ENCODE data around the gene SOX13.

The SOX13 gene

DNA sequence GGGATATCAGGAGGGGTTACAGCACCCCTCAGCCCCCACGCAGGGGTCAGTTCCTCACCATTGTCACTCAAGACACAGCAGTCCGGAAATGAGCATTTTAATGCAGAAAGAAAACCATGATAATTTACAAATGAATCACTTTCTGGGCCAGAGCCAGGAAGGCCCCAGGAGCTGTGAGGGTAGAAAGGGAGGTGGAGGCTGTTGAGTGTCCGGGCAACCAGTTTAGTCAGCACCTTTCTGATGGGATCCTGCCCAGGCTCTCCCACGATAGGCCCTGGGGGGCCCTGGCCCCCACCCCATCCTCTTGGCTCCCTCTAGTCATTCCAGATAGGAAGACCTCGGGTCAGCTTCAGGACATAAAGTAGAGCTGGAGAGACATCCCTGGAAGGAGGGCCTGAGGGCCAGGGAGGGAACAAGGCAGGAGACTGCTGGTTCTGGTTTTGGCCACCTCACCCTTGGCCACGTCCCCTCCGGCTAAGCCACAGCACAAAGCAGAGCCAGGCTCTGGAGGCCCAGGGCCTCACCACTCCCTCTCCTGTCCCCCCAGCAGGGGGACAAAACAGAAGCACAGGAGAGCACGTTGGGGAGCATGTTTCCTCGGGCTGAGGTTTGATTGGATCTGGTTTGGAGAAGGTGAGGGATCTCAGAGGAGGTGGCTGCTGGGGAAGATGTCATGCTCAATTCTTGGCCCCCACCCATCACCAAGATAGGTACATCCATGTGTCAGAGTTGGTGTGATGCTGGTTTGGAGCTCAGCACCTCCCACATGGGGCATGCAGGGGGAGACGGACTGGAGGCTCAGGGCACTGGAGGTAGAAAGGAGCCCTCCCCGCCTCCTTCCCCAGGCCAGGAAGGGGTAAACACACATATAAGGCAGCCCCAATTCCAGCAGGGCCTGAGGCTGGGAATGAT lies 58.3 kb downstream of the SOX13 start:
- no peak for DNase-seq (ENCODE audit: low spot score)

DNA sequence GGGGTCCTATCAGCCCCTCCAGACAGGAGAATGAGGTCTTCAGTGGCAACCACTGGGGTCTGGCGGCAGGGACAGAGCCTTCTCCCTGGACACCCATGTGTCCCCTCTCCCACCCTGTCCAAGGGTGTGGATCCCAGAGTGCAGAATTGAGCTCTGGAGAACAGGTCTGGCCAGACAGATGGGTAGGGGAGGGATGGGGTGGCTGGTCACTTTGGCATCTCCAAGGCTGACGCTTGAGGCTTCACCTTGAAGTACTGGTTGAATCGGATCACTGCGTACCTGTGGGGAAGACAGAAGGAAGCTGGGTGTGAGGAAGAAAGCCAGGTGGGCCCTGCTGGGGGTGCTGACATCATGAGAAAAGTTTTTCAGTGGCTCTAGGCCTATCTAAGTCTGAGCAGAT lies 59.1 kb downstream of the SOX13 start:
- DNase-seq (ENCODE audit: low spot score) = no peak

DNA sequence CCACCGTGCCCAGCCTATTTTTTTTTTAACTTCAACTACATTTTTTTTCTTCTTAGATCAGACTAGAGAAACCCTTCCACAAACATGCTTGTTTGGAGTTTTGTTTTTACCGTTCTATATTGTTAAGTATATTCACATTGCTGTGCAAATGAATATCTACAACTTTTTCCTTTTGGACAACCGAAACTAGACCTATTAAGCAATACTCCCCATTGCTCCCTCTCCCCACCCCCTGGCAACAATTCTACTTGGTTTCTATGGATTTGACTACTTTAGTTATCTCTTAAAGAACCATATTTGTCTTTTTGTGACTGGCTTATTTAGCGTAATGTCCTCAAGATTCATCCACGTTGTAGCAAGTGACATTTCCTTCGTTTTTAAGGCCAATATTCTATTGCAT lies 59.8 kb downstream of the SOX13 start:
- no peak for DNase-seq (ENCODE audit: low spot score)

DNA sequence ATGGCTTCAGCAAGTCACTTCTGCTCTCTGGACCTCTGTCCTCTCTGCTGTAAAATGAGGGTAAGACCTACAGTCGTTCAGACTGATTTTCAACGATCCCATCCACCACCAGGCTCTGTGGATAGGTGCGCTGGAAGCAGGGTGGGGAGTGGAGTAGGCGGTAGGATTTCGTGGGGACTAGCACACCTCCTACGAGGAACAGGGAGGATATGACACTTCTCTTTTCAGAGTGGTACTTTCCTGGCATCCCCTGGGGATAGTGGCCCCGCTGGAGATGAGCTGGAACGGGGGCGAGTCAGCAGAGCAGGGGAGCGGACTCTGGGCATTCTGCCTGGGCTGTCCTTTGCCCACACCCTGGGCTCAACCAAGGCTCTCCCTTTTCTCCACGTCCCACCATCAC lies 61.2 kb downstream of the SOX13 start:
- DNase-seq (ENCODE audit: low spot score) = no peak

DNA sequence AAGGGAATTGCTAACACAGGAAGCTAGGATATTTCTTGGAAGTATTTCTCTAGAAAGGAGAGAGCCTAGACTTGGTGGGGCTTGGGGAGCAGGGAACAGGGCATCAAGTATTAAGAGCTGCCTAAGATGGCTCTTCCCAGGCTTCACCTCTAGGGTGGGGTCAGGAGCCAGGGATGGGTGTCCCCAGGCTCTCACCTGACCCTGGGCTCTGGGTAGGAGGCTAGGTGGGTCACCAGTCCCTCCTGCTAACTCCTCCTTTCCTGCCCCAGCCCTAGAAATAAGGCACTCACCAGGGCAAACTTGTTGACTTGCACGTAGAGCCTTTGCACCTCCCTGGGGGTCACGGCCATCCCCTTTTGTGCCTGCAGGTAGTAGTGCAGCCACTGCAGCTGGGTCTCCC lies 63.9 kb downstream of the SOX13 start:
- DNase-seq (ENCODE audit: low spot score) = no peak

DNA sequence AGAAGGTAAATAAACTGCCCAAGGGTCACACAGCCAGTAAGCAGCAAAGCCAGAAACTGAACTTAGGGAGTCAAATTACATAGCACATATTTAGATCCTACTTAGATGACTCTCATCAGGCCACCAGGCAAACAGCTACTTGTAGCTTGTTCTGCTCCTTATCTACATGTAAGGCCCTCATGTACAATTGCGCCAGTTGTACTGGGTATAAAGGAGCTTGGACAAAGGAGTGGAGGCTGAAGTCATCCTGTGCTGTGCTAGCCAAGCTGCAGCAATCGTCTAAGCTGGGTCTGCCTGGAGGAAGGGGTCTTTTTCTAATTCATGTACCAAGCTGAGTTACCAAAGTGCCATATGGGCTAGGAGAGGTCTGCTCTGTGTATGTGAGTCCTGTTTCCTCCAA lies 66.2 kb downstream of the SOX13 start:
- no peak for DNase-seq (ENCODE audit: low spot score)

DNA sequence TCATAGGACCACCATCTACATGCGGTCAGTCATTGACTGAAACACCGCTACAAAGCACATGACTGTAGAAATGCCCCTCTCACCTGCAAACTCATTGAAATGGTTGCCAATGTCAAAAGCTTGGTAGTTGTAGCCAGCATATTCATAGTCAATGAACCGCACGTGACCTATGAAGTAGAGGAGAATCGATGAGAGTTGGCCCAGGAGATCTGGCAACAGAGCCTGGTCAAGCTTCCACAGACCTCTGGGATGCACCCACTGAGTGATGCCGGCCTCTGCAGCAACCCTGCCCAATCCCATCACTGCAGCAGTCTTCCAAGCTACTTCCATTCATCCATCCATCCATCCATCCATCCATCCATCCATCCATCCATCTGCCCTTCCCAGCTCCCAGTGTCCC lies 67.0 kb downstream of the SOX13 start:
- DNase-seq (ENCODE audit: low spot score) = no peak

DNA sequence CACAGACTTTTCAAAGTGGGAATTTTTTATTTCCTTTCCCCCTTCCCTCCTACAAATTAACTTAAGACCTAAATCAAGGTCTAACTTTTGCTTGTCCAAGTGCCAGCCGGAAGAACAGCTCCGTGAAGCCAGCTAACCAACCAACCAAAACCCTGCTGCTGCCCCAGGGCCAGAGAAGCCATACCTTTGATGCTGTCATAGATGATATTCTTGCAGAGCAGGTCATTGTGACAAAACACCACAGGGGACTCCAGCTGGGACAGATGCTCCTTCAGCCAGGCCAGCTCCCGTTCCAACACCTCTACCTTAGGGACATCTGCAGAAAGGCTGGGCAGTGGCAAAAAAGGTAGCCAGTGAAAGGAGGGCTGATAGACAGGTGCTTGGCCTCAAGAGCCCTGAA lies 68.2 kb downstream of the SOX13 start:
- no peak for DNase-seq (ENCODE audit: low spot score)

DNA sequence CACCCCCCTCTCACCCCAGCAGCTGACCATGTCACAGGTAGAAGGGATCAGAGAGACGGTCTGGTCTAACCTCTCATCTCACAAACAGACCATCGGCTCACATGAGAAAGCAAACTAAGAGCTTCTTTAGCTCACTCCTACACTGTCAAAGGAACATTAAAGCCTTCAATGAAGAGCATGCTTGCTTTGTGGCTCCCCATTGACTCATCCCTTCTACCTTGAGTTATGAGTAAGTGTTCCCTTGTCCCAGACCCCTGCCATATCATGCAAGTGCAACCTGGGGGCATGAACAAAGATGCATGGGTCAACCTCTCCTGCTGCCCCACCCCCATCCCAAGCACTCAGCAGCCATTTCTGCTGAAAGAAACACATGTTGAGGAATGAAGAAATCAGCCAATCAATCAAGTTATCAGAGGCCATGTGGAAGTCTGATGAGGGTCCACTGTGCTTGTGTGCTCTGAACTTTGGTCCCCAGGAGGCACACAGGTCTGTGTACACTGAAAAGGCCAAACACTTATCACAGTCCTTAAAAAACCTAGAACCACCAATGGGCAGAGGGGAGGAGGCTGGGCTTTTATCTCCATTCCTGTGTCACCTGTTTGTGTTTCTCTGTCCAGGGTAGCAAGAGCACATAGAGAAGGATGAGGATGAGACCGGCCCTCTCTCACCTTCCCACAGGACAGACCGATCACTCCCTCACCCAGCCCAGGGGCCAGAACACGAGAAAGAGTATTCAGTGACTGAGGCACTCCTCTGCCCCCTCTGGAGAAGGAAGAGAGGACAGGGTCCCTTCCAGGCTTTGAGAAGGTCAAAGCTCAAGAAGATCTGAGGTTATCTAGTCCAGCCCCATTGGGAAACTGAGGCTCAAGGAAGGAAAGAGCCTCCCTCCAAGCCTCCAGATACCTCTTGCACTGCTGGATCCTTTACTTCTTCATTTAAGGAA lies 69.4 kb downstream of the SOX13 start:
- no peak for DNase-seq (ENCODE audit: low spot score)

DNA sequence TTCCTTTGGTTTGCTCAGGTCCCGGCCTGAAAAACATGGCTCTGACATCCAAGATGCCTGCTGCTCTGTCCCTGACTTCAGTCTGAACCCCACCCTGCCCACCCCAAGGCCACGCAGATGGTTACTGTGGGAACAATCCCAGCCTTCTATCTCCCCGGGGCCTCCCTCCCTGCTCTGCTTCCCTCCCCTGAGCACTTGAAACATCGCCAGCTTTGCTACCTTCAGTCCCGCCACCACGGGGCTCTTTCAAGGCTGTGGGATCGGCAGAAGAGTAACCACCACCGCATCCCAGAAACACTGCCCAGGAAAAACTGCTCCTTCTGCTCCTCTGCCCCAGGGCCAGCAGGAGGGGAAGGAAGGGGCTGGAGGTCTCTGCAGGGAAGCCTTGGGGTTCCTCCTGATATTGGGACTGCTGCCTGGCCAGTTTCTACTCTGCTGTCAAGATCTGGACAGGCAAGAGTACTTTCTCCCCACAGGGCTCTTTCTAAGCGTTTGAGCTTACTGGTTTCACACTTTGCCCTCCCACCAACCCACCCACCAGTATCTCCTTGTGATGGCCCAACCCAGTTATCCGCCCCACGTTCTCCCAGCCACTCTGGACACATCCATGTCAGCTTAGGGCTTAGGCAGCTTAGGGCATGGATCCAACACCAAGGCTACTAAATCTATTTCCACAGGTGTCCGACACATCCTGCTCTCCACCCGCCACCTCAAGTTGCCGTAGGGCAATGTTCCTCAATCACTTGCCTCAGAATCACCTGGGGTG lies 70.5 kb downstream of the SOX13 start:
- no peak for DNase-seq (ENCODE audit: low spot score)

DNA sequence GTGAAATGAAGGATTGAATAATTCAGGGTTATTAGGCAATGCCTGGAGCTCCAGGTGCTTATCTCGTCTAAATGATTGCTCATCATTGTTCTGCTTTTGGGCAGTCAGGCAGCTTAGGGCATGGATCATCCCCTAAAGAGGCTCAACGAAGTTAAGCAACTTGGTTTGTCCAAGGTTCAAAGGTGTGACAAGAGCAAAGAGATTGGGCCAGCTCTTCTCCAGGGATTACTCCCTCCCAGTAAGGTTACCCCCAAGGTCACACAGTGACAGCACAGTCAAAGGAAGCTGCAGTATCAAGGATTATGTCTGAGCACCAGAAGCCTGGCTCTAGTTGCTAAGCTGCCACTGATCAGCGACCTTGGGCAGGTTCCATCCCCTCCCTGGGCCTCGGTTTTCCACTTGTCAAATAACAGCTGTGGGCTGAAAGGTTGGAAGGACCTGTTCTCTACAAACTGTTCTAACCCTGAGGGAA lies 72.2 kb downstream of the SOX13 start:
- no peak for DNase-seq (ENCODE audit: low spot score)

DNA sequence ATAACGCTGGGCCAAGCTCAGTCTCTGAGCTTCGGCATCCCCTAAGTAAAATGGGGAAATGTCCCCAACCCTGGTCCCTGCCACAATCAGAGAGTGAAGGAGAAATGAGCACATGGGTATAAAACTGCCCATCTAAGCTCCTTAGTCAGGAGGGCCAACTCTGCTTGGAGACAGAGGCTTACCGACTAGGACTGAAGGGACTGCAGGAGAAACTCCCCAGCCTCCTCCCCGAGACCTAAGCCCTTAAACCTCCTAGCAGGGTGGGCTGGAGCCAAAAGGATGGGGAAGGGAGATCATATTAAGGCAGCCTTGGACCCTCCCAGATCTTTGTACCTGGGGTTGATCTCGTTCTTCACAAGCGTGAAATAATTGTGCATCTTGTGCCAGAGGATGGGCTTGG lies 73.4 kb downstream of the SOX13 start:
- DNase-seq (ENCODE audit: low spot score) = no peak

DNA sequence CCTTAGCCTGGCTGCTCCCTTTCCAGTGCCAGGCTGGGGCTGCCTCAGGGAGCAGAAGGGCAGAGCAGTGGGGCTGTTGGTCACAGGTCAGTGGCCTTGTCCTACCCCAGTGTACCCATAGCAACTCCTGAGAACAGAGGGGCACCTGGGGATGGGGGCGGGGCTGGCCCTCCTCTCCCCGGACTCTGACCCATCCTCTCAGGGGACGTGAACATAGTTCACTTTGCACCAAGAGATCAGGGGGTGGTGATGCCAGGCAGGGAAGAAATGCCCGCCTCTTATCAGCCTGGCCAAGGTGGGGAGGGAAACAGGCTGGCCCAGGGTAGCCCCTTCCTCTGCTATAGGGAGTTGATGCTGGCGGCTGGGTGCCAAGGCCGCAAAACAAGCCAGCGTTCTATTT lies 74.0 kb downstream of the SOX13 start:
- DNase-seq (ENCODE audit: low spot score) = no peak

DNA sequence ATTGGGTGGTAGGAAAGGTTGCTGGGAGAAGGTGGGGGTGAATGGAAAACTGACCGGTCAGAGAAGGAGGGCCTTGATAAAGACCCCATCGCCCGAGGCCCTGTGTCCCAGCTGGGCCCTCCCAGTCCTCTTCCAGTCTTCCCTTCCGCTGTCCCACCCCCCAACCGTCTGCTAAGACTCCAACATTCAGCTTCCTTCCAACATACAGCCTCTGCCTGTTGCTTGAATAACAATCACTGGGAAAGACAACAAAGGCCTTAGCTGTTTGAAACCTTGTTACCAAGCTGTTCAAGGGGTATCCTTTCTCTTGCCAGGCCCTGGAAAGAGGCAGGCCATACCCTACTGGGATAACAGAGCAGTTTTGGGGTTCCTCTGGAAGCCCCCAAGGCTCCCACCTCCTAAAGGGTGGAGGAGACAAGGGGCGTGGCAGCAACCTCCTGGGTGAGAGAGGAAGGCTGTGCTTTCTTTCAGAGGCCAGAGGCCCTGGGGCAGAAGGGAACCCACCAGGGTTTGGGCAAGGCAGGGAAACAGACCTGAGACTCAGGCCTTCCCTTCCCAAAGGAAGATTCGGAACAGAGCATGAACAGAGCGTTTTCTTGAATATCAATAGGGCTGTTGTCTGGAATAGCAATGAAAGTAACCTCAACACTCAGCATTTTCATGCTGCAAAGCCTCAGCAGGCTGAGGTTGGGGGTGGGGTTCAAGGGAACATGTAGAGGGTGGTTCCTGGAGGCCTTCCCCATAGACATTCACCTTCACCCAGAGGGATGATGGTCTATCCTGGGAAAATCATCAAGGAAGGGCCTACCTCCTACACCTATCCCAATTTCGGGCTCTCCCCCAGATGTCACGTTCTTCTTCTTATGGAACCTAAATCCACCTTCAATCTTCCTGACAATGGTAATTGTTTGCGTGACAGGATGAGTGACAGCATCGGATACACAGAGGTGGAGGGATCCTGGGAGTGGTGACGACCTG lies 74.8 kb downstream of the SOX13 start:
- DNase-seq (ENCODE audit: low spot score) = no peak

DNA sequence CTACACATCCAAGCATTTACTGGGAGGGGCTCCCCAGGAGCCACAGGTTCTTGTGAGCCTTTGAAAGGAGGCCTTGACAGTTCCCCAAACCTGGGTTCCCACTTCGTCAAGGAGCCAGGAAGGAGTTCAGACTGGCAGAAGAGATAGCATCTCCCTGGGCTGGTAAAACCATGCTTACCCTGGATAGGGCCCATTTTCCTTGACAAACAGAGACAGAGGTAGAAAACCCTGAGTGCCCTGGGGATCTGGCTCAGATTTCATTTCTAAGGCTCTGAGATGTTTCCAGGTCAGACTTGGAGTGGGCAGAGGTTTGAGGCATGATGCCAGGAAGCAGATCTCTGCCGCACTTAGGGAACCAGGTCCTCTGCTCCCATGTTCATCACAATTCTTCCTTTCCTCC lies 76.2 kb downstream of the SOX13 start:
- no peak for DNase-seq (ENCODE audit: low spot score)

DNA sequence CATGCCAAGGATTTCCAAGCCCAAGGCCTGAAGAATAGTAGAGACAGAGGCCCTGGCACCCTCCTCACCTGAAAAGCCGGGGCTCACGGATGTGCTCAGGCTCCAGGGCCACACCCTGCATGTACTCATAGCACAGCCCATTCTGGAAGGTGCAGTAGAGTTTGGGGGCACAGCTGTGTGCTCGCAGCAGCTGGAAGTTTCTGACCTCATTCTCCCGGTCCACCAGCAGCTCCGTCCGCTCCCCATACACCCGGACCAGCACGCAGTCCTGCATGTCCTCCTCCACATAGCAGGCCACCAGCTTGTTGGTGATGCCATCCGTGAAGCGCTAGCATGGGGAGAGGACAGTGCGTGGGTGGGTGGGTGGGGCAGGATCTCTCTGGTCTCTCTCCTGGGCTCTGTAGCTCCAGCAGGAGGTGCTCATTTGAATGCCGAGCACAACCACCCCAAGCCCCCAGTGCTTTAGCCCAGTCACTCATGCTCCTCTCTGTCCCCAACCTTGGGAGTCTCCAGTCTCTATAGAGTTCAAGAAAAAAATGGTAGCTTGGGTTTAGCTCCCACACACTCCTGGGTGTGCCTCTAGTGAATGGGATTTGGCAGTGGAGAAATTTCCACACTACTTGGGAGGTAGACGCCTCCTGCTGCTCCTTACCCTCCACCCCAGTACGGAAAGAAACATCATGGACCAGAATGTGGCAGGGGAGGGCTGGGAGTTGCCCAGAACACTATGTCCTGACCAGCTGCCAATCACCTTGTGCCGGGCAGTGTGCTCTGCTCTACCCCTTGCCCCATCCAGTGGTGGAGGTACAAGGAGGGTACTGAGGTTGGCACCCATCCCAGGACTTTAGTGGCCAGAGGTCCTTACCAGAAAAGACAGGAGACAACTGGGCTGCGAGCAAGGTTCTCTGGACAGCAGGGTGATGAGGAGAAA lies 77.0 kb downstream of the SOX13 start:
- no peak for DNase-seq (ENCODE audit: low spot score)

DNA sequence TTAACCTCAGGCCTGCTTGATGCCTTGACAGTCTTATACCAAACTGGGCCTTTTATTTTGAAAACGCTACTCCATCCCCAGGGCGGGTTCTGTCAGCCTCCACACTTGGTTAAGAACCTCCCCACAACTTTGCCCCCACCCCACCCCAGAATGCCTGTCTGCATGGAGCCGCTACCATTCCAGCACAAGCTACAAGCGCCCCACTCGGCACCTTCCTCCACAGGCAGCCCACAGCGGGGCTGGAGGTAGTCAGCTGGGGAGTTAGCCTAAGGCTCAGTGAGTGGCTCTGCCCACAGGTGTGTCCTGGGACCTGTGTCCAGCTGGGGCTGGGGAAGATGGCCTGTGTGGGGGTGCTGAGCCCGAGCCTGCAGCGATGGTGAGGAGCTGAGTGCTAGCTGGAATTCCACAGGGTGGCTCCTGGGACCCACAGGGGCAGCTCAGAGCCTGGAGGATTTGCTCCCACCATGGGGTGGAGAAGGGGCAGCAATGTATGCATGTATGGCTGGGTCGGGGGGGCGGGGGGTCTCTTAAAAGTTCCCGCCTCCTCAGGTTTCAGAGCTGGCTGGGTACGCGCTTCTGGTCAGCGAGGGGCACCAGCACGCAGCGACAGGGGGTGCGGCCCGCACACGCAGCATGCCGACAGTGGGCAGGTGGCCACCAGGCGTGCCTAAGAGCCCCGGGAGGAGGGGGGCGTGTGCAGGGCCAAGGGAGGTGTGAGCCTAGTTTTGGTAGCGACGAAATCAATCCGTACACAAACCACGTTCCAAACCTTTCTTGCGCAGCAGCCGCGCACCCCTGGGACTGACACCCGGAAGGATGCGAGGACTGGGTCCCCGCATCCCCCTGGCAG lies 78.0 kb downstream of the SOX13 start:
- no peak for DNase-seq (ENCODE audit: low spot score)

DNA sequence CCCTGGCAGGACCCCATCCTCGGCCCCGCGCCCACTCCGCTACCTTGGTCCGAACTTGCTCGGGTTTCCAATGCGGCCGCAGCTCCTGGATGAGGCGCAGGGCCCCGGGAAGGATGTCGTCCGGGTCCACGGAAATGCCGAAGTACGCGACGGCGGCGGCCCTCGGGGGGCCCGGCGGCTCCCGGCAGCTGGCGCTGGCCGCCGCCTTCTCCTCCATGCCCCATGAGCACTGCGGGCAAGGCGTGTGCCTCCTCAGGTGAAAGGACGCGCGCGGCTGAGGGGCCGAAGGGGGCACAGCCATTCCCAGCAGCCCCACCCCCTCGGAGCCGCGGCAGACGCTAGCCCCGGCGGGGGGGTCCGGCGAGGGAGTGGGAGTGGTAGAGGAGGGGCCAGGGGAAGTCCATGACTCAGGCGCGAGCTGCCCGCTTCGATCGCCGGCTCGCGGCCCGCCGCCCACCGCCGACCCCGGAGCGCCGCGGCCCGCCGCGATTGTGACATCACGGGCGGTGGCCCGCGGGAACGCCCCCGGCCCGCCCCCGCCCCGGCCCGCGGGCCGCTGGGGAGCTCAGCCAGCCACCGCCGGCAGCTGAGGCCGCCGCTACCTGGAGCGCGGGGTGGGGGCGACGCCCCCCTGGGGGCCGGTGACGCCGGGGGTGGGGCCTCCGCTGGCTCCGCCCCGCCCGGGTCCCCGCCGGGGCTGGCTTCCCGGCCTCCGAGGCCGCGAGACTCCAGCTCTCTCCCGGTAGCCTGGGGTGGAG lies 78.8 kb downstream of the SOX13 start, which contains the start of gene ETNK2:
Gene ETNK2 (minus strand): TSS at position 493 of the 758 bp plus-strand sequence. CDS start 192 bp downstream, at position 301.
- DNase-seq (ENCODE audit: low spot score) = no peak
